ENCODE data around the gene EIF2S3B.
A peak's percentile ranks its signal among the peaks of the same experiment; 100 is the strongest.

The EIF2S3B gene

GRCh38 chr12:10498042-10498441 is 7.6 kb upstream of the EIF2S3B start:
- no peak overlapping the region for H3K27ac ChIP-seq

GRCh38 chr12:10501030-10501429 is 4.7 kb upstream of the EIF2S3B start:
- peak; percentile 52 for TF ChIP-seq CTCF (IDR thresholded peaks at IDR 0.05)
- TF ChIP-seq ZFX (IDR thresholded peaks at IDR 0.05; ENCODE audit: borderline replicate concordance), result no peak
- no peak overlapping the region for H3K27ac ChIP-seq

More at GRCh38 chr12:10498042-10498441, 7.6 kb upstream of the EIF2S3B start:
- TF ChIP-seq ZFX (IDR thresholded peaks at IDR 0.05; ENCODE audit: borderline replicate concordance) (no peak), CTCF (IDR thresholded peaks at IDR 0.05) (no peak)

- no peak overlapping the region for H3K27ac ChIP-seq
- TF ChIP-seq CTCF (IDR thresholded peaks at IDR 0.05), result no peak
- TF ChIP-seq ZFX (IDR thresholded peaks at IDR 0.05; ENCODE audit: borderline replicate concordance), result no peak
These were observed 2.2 kb upstream of the EIF2S3B start for GRCh38 chr12:10503460-10503859.

GRCh38 chr12:10511756-10512355 is 6.2 kb downstream of the EIF2S3B start:
- no peak overlapping the region for H3K27ac ChIP-seq
- no peak for TF ChIP-seq ZFX (IDR thresholded peaks at IDR 0.05; ENCODE audit: borderline replicate concordance)
- TF ChIP-seq CTCF (IDR thresholded peaks at IDR 0.05), result no peak

- TF ChIP-seq ZFX (IDR thresholded peaks at IDR 0.05; ENCODE audit: borderline replicate concordance), result no peak
- no peak for TF ChIP-seq CTCF (IDR thresholded peaks at IDR 0.05)
- H3K27ac ChIP-seq, result no peak overlapping the region
These were observed 7.1 kb downstream of the EIF2S3B start for GRCh38 chr12:10512798-10513197.

GRCh38 chr12:10521555-10521954 is 15.9 kb downstream of the EIF2S3B start:
- H3K27ac ChIP-seq, result no peak overlapping the region

More at GRCh38 chr12:10521555-10521954, 15.9 kb downstream of the EIF2S3B start:
- no peak for TF ChIP-seq CTCF (IDR thresholded peaks at IDR 0.05)
- TF ChIP-seq ZFX (IDR thresholded peaks at IDR 0.05; ENCODE audit: borderline replicate concordance), result no peak

Measured in 22Rv1 (cell line).